Muscle layer of duodenum (tissue), 2 donors: Measurements from ENCODE around the gene ANO1.
"Not testable (repeated sequence)": the region's sequence is repeated elsewhere in the genome, so short reads cannot be mapped to it uniquely, and the experiment has no call there.

Experiments
- H3K27ac ChIP-seq: one replicate; pipeline ENCODE4 v1.7.0; 2013; ENCODE audit warnings: mild to moderate bottlenecking, low read length
- H3K27me3 ChIP-seq: one replicate; pipeline ENCODE4 v1.7.0; 2013; ENCODE audit warnings: low read depth, mild to moderate bottlenecking, control low read depth, low read length
- H3K36me3 ChIP-seq, 2 donors: one replicate each; pipeline ENCODE4 v1.7.0; 2013; ENCODE audit warnings: low read length in 2 of 2, control low read depth in 1 of 2, mild to moderate bottlenecking in 1 of 2; ENCODE audit not compliant: insufficient read depth in 2 of 2, control insufficient read depth in 1 of 2
- H3K4me1 ChIP-seq, 2 donors: one replicate each; pipeline ENCODE4 v1.7.0; 2013; ENCODE audit warnings: low read length in 2 of 2, mild to moderate bottlenecking in 2 of 2, control low read depth in 1 of 2, moderate library complexity in 1 of 2; ENCODE audit not compliant: insufficient read depth in 2 of 2, control insufficient read depth in 1 of 2
- H3K4me3 ChIP-seq, 2 donors: one replicate each; pipeline ENCODE4 v1.7.0; 2013; ENCODE audit warnings: low read length in 2 of 2, low read depth in 1 of 2, mild to moderate bottlenecking in 1 of 2
- H3K9me3 ChIP-seq, 2 donors: one replicate each; pipeline ENCODE4 v1.7.0; 2013; ENCODE audit warnings: low read length in 2 of 2, control low read depth in 1 of 2, mild to moderate bottlenecking in 1 of 2; ENCODE audit not compliant: control insufficient read depth in 1 of 2
- donor health status: healthy.

Gene ANO1

GRCh38 chr11:70191495-70192140, 113.5 kb downstream of the ANO1 start:
- Histone ChIP-seq H3K4me1 (no peaks in the 10 kb centered on the region), H3K27ac (no peak overlapping the region), H3K4me3 (no peak overlapping the region), H3K9me3 (no peaks in the 10 kb centered on the region), H3K27me3 (peaks cover 5% of the 10 kb centered on the region), H3K36me3 (no peaks in the 10 kb centered on the region)

- no peak overlapping the region for H3K4me3 ChIP-seq
- no peaks in the 10 kb centered on the region for H3K4me1 ChIP-seq
- no peak overlapping the region for H3K27ac ChIP-seq
- H3K36me3 ChIP-seq, result no peaks in the 10 kb centered on the region
- H3K9me3 ChIP-seq, result no peaks in the 10 kb centered on the region
- H3K27me3 ChIP-seq, result peaks cover 5% of the 10 kb centered on the region
Observed at GRCh38 chr11:70192666-70193410, 114.7 kb downstream of the ANO1 start.

GRCh38 chr11:70193411-70194292, 115.5 kb downstream of the ANO1 start:
- H3K4me1 ChIP-seq, result no peaks in the 10 kb centered on the region
- peaks cover 5% of the 10 kb centered on the region for H3K27me3 ChIP-seq
- H3K27ac ChIP-seq, result no peak overlapping the region
- no peak overlapping the region for H3K4me3 ChIP-seq
- H3K36me3 ChIP-seq, result no peaks in the 10 kb centered on the region
- no peaks in the 10 kb centered on the region for H3K9me3 ChIP-seq

- no peaks in the 10 kb centered on the region for H3K36me3 ChIP-seq
- no peaks in the 10 kb centered on the region for H3K4me1 ChIP-seq
- no peak overlapping the region for H3K27ac ChIP-seq
- H3K4me3 ChIP-seq, result no peak overlapping the region
- H3K27me3 ChIP-seq, result peaks cover 5% of the 10 kb centered on the region
- no peaks in the 10 kb centered on the region for H3K9me3 ChIP-seq
Observed at GRCh38 chr11:70194792-70195791, 117.0 kb downstream of the ANO1 start.

- Histone ChIP-seq H3K36me3 (peaks cover 0 to 7% of the 10 kb centered on the region in 2 donors), H3K4me3 (no peak overlapping the region), H3K27ac (no peak overlapping the region), H3K4me1 (peaks cover 9 to 21% of the 10 kb centered on the region in 2 donors), H3K9me3 (no peaks in the 10 kb centered on the region), H3K27me3 (no peaks in the 10 kb centered on the region)
Observed at GRCh38 chr11:70200212-70200844, 122.2 kb downstream of the ANO1 start.

- not testable (repeated sequence) for H3K27me3 ChIP-seq, H3K4me3 ChIP-seq, H3K9me3 ChIP-seq, H3K36me3 ChIP-seq, H3K27ac ChIP-seq
- peaks cover 9 to 23% of the 10 kb centered on the region in 2 donors for H3K4me1 ChIP-seq
Observed at GRCh38 chr11:70201047-70201446, 122.9 kb downstream of the ANO1 start.

- Histone ChIP-seq H3K27me3 (no peaks in the 10 kb centered on the region), H3K4me1 (peaks cover 9 to 23% of the 10 kb centered on the region in 2 donors), H3K4me3 (peak overlapping the region; percentile 89 to 97), H3K9me3 (no peaks in the 10 kb centered on the region), H3K27ac (peak overlapping the region; percentile 49), H3K36me3 (peaks cover 13 to 20% of the 10 kb centered on the region in 2 donors)
Observed at GRCh38 chr11:70201882-70202861, 124.1 kb downstream of the ANO1 start.

- H3K9me3 ChIP-seq, result no peaks in the 10 kb centered on the region
- peaks cover 18 to 29% of the 10 kb centered on the region in 2 donors for H3K36me3 ChIP-seq
- H3K4me3 ChIP-seq, result peak within 1 kb of the TSS; percentile 89 to 97
- H3K27me3 ChIP-seq, result no peaks in the 10 kb centered on the region
- H3K27ac ChIP-seq, result peak within 1 kb of the TSS; percentile 98
- H3K4me1 ChIP-seq, result peaks cover 9 to 23% of the 10 kb centered on the region in 2 donors
Observed at GRCh38 chr11:70202920-70203750, 125.0 kb downstream of the ANO1 start, which contains the start of gene FADD. Gene FADD (plus strand): TSS chr11:70203296. CDS start chr11:70203460, 164 bp downstream.
